AG09319 (cell line): ENCODE data around the gene HINT2.

Source experiments
- DNase-seq: peaks from one replicate; pipeline ENCODE4 v3.0.0-alpha.2; 2010; ENCODE audit warnings: low read depth; ENCODE audit errors: extremely low read depth
- TF ChIP-seq, protein P1 (sequence below): IDR thresholded peaks from 2 replicates; pipeline ENCODE4 v1.5.1; 2011; ENCODE audit warnings: low read depth, mild to moderate bottlenecking, inconsistent platforms, low read length, moderate library complexity

The HINT2 gene

DNA sequence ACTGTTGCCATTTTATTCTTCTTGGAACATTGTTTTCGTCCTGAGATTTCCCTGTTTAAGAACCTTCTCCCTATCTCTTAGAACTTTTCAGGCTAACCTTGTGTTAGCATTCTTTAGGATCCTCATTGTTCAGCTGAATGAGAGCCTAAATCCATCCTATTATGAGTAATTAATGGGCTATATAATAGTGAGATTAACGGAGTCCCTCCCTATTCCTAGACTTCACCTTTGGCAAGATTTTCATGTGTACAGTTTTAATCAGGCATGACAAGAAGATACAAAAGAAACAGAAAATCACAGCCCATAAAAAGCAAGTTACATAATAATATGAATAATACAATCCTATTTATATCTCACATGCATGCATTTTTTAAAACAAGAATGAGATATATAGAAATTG is 51.7 kb downstream of the HINT2 start:
- no peak for DNase-seq
- TF ChIP-seq, protein P1, sequence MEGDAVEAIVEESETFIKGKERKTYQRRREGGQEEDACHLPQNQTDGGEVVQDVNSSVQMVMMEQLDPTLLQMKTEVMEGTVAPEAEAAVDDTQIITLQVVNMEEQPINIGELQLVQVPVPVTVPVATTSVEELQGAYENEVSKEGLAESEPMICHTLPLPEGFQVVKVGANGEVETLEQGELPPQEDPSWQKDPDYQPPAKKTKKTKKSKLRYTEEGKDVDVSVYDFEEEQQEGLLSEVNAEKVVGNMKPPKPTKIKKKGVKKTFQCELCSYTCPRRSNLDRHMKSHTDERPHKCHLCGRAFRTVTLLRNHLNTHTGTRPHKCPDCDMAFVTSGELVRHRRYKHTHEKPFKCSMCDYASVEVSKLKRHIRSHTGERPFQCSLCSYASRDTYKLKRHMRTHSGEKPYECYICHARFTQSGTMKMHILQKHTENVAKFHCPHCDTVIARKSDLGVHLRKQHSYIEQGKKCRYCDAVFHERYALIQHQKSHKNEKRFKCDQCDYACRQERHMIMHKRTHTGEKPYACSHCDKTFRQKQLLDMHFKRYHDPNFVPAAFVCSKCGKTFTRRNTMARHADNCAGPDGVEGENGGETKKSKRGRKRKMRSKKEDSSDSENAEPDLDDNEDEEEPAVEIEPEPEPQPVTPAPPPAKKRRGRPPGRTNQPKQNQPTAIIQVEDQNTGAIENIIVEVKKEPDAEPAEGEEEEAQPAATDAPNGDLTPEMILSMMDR: no peak
